Dermis blood vessel endothelial cell (primary cell): ENCODE data around the gene ITPR2. TPM values are rescaled to one million over a fixed set of nuclear protein-coding genes. Genes with fewer than 3 reads are reported as not detected.

Source experiments
- DNase-seq: peaks from one replicate; pipeline ENCODE4 v3.0.0; 2010
- total RNA-seq: library from RNA; depleted of rRNA; stranded (reverse); fragments of >200 nt; gene quantifications from 2 replicates; pipeline ENCODE4 v1.2.3, GENCODE V29; 2014

Gene ITPR2
- total RNA-seq, 1 donor from 2014 or later, result 43.2 TPM

GRCh38 chr12:26507613-26508012 is 325.4 kb downstream of the ITPR2 start:
- DNase-seq, result no peak

DNA sequence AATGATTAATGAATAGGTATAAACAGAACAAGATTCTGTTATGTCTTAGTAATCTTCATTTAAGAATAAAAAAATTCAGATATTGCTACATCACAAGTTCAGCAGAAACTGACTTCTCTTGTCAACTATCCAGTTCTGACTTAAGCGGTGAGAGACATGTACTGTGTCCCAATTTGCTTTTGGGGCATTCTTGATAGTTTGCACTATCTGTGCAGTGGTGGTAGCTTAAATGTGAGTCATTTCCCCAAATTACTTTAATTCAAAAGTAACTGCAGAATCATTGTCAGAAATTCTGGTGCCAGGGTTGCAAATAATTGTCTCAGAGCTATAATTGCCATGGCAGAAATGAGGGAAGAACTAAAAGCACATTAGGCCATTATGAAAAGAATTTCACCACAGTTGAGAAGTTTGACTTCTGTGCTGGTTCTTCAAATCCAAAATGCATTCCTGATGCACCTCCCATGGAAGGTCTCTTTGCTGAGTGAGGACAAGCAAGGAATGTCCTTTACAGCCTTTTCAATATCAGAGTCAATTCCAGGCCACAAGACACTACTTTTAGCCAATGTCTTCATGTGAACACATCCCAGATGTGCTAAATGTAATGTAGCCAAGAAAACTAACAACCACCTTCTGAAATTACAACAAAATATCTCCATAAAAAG is 332.9 kb downstream of the ITPR2 start:
- no peak for DNase-seq

DNA sequence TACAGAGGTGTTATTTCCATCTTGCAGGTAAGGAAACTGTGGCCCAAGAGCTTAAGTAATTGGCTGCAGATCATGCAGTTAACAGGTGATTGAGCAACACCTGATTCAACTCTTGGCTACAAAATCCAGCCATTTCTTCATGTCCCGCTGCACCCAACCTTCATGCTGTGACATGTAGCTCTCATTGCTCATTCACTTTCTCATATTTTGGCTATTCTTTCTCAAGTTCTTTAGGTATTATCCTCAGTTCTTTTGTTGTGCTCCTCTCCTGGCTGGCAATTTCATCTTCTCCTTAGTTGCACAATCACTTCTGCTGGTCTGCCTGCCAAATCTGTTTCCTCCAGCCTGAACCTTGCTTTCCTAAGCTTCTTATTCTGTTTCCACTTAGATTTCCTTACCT is 336.8 kb downstream of the ITPR2 start:
- DNase-seq, result no peak

- peak; percentile 57 for DNase-seq
Observed at GRCh38 chr12:26493656-26494055, 339.3 kb downstream of the ITPR2 start.

DNA sequence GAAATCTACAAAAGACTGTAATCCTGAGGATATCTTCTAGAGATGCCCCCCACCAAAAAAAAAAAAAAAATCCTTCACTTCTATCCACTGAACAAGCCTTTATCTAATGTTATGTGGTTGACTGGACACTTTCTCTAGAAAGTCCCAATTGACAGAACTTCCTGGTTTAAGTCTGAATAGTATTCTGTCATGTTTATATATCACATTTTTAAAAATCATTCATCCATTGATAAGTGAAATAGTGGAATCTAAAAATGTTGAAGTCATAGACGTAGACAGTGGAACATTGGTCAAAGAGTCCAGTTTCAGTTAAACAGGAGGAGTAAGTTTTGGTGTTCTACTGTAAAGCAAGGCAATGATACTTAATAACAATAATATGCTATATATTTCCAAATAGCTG is 340.6 kb downstream of the ITPR2 start:
- no peak for DNase-seq

DNA sequence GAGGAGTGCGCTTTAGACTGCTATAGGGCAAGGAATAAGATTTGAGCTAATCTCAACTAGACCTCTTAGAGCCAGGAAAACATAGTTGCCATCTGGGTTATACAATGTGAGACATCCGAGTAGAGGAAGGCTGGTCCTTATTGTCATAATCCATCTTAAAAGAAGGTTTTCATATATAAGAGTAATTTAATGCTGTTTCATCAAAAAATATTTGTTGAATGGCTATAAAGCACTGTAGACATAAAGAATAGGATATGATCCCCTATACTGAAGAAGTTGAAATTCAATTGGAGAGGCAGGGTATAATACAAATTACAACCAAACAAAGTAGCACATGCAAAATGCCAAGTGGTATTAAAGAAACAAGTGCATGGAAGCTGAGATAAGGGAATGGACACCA is 343.1 kb downstream of the ITPR2 start:
- DNase-seq, result no peak

GRCh38 chr12:26488351-26488750 is 344.6 kb downstream of the ITPR2 start:
- no peak for DNase-seq

DNA sequence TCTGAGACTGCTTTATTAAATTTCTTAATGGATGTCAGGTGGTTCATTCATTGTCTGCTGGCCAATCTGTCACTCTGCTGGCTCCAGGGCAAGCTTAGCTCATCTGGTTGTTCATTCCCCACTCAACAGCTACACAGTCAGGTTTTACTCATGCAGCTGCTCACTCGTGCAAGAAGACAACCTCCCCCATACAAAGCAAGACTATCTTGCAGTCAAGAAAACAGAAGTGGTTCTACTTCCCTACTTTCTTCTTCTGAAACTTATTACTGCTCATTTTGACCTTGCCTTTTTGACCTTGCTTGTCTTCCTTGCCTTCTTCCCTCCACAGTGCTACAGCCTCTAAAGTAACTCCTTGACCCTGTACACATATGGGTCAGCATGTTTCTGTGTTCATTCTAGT is 359.7 kb downstream of the ITPR2 start:
- no peak for DNase-seq

DNA sequence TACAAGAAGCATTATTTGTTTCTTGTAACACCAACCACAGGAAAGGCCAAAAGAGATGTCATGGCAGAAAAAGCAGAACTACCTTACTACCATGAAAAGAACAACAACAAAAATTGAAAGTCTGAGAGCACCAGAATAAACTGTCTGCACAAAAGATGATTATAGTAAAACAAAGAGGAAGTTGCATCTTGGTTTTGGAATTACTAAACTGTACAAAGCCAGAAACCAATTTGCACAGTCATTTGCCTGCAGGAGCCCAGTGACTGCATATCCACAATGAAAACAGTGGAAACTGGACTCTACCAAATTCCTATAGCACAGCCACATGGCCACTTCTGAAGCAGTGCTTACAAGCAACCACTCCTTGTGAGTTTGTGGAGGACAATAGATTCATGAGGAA is 361.4 kb downstream of the ITPR2 start:
- DNase-seq, result peak; percentile 3

GRCh38 chr12:26469421-26470180 is 363.4 kb downstream of the ITPR2 start:
- DNase-seq, result no peak

DNA sequence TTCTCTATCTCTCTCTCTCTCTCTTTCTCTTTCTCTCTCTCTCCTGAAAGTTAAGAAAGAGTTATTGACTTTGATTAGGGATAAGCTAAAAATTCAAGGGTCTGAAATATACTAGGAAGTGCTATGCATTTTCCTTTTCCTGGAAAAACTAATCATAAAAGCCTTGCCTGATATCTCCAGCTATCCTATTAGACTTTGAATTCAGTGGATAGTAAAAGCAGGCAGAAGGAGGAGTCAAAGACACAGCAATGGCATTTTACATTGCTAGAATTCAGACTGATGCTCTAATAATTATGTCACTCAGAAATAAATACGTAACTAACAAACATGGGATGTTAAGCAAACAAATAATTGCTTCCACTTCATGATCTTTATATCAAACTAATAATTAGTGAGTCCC is 365.6 kb downstream of the ITPR2 start:
- DNase-seq, result no peak

DNA sequence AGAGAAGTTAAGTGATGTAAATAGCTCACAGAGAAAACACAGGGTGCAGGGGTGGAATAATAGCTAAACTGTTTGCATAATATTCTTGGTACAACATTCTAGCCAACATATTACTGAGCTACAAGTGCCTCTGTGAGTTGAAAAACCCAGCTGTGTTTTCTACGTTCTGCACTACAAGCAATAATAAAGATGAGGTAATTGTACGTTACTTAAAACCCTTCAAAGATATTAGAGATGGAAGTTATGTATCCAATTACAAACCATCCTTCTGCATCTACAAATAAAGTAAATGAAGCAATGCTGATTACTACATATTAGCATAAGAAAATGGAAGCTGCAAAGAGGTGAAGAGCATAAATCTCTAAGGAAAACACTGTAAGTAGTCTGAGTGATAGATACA is 366.3 kb downstream of the ITPR2 start:
- DNase-seq, result no peak

DNA sequence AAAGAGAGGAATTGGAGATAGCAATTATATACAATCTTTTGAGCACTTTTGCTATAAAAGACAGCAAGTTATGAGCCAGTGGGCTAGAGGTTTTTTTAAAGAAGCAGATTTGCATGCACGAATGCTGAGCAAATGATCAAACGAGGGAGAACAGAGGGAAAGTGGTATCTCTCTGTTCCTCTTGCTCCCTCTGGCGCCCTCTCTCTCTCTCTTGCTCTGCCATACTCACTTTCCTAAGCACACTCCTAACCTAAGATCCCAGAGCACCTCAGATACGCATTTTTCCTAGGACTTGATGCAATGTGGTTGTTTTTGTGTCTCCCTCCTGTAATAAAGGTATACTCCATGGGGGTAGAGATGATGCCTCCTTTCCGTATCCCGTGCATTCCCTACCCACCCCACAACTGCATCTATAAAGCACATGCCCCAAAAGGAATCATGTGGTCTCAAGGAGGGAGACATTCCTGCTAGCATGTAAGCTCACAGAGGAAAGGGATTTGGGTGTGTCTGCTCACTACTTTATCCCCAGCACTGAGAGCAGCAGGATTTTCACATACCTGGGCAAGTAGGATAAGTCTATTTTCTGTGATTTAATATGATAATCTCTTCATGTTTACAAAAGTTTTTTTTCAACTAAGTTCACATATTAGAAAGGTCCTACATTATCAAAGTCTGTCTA is 367.4 kb downstream of the ITPR2 start:
- DNase-seq, result no peak

DNA sequence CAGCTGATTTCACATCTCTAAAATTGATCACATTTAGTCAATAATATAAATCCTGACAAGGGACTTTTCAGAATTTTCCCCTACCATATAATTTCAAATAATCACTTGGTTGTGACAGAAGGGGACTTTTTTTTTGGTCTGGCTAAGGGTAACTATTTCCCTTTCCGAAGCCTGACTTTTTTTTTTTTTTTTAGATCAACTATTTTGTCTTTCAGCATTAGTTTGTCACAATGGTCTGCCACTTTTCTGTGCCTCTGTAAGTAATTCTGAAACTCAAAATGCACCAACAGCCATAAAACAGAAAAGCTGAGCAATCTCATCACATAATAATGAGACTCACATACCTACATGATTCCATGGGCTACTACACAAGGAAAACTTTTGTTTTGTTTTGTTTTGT is 371.2 kb downstream of the ITPR2 start:
- no peak for DNase-seq

- DNase-seq, result no peak
Observed at GRCh38 chr12:26460361-26460760, 372.6 kb downstream of the ITPR2 start.

- no peak for DNase-seq
Observed at GRCh38 chr12:26455936-26456574, 376.9 kb downstream of the ITPR2 start.

- DNase-seq, result no peak
Observed at GRCh38 chr12:26453246-26453645, 379.7 kb downstream of the ITPR2 start.

GRCh38 chr12:26452511-26452910 is 380.5 kb downstream of the ITPR2 start:
- DNase-seq, result peak; percentile 78

GRCh38 chr12:26451763-26452162 is 381.2 kb downstream of the ITPR2 start:
- no peak for DNase-seq

- no peak for DNase-seq
Observed at GRCh38 chr12:26445909-26446308, 387.1 kb downstream of the ITPR2 start.

DNA sequence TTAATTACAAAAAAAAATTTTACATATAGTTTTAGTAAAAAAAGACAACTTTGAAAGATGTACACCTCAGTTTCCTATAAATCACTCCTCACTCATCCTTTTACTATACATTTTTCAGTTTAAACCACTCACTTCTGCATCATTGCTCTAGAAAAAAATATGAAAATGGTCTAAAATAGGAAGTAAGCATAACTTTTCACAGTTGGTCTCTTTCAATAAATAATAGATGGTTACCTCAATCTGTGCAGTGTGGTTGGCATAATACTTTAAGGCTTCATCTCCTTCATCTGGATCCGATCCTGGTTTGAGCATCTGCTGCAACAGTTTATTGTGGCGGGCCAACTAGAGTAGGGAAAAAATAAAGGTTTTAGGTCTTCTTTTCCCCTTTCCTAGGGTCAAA is 389.7 kb downstream of the ITPR2 start:
- no peak for DNase-seq

DNA sequence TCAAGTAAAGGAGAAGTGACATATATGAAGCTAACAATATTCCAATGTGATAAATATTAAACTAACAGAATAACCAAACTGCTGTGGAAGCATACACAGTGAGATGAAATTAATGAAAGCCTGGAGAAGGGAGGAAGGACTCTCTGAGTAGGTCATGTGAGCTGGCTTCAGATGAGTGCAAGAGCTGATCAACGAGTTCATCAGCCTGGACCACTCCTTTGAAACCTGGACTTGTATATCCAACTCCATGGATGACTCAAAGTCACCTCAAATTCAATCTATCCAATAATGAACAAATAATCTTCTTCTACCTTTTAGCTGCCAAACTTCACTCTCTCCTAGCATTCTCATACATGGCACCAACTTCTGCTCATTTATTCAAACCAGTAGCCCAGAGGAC is 391.6 kb downstream of the ITPR2 start:
- no peak for DNase-seq

GRCh38 chr12:26435069-26435404 is 398.0 kb downstream of the ITPR2 start:
- no peak for DNase-seq
